IPS-NIHi11 (cell line): ENCODE measurements around the gene MTRFR.
"Not testable (repeated sequence)": the region's sequence is repeated elsewhere in the genome, so short reads cannot be mapped to it uniquely, and the experiment has no call there.

Experiments
- DNase-seq: peaks from one replicate; pipeline ENCODE4 v3.0.0; 2012; ENCODE audit warnings: mixed read lengths, low spot score

MTRFR gene

DNA sequence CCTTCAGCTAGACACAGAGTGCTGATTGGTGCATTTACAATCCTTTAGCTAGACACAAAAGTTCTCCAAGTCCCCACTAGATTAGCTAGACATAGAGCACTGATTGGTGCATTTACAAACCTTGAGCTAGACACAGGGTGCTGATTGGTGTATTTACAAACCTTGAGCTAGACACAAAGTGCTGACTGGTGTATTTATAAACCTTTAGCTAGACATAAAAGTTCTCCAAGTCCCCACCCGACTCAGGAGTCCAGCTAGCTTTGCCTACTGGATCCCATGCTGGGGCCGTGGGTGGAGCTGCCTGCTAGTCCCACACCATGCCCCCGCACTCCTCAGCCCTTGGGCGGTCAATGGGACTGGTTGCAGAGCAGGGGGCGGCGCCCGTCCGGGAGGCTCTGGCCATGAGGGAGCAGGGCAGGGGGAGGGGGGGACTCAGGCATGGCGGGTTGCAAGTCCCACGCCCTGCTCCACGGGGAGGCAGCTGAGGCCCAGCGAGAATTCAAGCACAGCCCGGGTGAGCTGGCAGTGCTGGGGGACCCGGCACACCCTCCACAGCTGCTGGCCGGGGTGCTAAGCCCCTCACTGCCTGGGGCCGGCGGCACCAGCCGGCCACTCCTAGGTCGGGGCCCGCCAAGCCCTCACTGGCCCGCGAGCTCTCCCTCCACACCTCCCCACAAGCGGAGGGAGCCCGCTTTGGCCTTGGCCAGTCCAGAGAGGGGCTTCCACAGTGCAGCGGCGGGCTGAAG, 15.9 kb downstream of the MTRFR start:
- DNase-seq: not testable (repeated sequence)

DNA sequence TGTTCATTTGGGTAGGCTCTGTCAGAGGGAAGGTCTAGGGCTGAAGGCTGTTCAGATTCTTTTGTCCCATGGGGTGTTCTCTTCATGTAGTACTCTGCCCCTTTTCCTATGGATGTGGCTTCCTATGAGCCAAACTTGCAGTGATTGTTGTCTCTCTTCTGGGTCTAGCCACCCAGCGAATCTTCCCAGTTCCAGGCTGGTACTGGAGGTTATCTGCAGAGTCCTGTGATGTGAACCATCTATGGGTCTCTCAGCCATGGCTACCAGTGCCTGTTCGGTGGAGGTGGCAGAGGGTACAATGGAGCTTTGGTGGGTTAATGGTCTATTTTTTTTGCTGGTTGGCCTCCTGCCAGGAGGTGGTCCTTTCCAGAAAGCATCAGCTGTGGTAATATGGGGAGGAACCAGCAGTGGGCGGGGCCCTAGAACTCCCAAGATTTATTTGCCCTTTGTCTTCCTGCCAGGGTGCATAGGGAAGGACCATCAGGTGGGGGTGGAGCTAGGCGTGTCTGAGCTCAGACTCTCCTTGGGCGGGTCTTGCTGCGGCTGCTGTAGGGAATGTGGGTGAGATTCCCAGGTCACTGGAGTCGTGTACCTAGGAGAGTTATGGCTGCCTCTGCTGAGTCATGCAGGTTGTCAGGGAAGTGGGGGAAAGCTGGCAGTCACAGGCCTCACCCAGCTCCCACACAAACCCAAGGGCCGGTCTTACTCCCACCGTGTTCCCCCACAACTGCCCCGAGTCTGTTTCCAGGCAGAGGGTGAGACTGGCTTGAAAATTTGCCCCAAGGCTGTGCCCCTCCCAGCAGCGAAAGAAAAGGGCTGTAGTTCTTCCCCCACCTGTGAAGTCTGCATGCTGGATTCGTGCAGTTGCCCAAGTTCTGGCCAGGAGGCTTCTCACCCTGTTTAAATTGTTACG, 17.5 kb downstream of the MTRFR start:
- peak; percentile 29 for DNase-seq

DNA sequence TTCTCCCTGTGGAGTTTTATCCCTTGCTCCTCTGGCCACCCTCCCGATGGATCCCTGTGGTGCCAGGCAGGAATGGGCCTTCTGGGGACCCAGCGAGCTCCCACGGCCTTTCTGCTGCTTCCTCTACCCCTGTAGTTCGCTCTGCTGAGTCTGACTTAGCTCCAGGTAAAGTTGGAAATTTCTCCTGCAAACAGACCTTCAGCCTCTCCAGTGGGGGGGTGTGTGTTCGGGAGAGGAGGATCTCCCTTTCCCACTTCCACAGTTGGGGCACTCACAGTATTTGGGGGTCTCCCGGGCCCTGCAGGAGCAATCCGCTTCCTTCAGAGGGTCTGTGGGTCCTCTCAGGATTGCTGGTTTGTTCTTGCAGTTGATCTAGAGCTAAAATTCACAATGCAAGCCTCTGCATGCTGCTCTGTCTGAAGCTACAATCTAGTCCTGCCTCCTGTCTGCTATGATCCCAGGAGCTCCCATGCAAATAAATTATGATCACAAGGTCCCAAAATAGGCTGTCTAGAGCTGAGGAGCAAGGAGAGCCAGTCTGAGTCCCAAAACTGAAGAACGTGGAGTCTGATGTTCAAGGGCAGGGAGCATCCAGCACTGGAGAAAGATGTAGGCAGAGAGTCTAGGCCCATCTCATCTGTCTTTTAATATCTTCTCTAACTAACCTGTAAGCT, 18.3 kb downstream of the MTRFR start:
- no peak for DNase-seq

DNA sequence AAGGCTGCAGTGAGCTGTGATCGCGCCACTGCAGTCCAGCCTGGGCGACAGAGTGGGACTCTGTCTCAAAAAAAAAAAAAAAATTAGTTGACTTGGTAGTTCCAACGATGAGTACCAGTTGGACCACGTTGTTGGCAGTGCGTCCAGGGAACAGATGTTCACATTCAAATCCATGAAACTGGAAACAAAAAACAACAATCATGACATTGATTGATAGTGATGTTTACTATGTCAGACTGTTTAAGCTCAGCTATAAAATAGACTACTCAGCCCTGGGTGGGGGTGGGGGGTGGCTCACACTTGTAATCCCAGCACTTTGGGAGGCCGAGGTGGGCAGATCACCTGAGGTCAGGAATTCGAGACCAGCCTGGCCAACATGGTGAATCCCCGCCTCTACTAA, 19.1 kb downstream of the MTRFR start:
- not testable (repeated sequence) for DNase-seq

DNA sequence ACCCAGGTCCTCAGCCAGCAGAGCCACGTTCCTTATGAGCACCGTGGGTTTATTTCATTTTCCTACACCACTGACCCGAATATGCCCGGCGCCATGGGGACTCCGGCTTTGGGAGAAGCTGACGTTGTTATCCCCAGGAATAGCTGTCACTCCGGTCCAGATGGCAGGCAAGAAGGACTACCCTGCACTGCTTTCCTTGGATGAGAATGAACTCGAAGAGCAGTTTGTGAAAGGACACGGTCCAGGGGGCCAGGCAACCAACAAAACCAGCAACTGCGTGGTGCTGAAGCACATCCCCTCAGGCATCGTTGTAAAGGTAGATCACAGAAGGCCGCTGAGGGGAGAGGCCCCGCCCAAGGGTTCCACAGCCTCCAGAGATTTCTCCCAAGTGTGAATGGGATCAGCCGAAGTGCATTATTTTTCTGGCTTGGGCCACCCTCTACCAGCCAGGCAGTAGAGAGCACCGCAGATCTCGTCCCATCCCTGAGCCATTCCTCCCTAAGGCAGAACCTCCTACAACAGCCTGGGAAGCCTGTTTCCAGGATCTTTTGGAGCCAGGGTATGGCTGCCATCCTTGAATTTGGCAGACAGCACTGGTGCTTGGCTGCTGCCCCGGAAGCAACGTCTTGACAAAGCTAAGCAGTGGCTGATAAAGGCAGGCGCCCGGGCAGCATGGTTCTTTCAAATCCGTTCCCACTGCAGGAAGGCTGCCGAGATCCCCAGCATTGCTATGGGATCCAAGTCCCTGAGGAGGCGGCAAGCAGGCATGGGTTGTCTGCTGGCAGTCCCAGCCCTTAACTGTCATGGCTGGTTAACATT, 20.6 kb downstream of the MTRFR start:
- no peak for DNase-seq

DNA sequence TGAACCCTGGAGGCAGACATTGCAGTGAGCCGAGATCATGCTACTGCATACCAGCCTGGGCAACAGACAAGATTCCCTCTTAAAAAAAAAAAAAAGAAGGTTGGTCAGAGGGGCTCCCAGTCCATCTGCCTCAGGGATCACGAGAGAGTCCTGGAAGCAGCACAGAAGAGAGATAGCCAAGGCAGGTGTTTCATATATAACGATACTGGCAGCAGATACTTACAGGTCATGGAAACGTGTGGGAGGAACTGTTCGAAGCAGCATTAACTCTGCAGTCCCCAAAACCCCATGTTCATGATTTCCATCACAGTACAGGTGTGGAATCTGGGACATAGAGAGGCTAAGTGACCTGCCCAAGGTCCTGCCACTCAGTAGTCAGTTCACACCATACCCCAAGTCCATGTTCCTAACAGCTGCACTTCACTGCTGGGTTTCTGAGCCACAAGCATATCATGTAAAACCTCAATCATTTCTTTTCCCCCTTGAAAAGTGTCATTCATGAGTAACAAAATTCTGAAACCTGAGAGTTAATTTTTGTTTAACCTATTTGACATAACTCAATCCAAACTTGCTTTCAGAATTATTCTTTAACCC, 21.7 kb downstream of the MTRFR start:
- no peak for DNase-seq

DNA sequence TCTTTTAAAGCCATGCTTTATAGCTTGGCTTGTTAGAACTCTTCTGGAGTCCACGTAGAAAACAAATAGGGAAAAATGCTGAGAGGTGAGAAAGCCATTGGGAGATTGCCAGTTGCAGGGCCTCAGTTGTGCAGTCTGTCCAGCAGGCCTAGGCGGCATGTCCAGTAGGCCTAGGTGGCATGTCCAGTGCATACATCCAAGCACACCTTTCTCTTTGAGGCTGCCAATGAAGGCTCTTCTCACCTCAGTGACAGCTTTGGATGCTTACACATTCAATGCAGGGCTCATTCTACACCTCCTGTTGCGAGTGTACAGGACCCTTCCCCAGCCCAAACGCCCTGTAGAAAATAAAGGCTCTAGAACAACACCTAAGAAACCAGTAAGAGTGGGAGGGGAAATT, 25.4 kb downstream of the MTRFR start:
- DNase-seq: no peak

DNA sequence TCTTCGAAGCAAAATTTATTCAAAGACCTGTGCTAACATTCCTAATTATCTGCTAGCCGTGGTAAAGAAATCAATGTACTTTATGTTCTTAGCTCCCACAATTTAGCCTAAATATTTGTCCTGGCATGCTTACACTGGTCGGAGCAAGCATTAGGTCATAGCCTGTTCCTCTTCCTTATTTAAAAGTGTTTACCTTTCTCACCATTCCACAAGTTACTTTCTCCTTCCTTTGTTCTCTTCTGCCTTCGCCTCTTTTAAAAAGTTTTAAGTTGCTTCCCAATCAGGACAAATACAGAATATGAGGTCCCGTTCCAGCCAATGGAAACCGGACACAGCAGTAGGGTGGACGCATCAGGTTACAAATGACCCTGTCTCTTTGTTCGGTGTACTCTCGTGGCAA, 26.8 kb downstream of the MTRFR start:
- DNase-seq: no peak

DNA sequence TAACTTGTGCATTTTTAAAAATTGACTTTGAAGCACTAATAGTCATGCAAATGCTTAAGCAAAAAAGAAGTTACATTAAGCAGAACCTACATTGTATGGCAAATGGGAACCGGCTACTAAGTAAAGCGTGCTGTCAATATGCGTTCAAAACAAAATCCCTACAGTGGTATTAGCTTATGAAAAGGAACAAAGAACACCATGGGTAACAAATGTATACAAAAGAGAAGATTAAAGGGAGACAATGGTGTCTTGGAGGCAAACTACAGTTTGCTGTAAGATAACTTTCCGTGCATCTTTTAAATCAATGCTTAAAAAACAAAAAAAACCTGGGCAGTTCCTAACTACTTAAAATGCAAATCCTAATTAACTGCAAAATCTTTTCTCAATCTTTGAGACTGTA, 28.0 kb downstream of the MTRFR start:
- no peak for DNase-seq

DNA sequence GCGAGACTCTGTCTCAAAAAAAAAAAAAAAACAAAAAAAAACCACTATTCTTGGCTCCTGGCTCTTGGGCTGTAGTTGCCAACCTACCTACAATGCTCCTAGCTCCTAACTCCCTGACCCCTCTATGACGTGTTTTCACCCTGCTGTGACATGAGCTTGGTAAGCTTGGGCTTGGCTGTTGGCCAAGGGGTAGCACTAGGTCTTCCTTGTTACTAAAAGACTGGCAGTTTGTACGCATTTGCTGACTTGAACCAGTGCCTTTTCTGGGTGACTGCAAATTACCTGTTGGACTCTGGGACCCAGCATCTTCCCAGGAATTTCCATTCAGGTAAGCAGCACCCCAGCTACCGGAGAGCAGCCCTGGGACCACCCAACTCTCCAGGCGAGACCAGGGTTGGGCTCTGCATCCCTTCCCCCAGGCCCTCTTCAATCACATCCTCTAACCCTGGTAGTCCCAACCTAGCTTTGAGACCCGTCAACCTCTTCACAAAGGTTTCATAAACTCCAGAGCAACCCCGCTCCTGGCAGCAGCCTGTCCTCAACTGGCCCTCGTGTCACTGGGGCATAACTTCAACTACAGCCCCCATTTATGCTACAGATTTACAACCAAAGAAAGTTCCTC, 30.1 kb downstream of the MTRFR start:
- no peak for DNase-seq

DNA sequence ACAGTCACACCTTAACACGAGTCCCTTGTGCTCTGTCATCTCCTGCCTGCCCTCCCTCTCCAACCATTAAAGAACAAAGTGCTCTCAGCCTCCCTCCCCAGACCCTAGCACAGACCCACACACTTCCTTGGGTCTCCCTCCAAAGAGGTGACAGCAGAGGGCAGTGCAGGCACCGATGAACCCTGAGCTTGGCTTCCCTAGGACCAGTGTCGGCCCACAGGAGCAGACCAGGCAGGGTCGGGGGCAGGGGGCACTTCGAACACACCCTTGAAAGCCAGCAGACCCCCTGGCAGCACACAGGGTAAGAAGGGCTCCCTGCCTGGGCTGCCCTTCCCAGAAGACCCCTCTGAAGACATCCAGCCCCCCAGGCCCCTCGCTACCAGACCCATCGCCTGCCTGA, 31.4 kb downstream of the MTRFR start:
- DNase-seq: peak; percentile 74

DNA sequence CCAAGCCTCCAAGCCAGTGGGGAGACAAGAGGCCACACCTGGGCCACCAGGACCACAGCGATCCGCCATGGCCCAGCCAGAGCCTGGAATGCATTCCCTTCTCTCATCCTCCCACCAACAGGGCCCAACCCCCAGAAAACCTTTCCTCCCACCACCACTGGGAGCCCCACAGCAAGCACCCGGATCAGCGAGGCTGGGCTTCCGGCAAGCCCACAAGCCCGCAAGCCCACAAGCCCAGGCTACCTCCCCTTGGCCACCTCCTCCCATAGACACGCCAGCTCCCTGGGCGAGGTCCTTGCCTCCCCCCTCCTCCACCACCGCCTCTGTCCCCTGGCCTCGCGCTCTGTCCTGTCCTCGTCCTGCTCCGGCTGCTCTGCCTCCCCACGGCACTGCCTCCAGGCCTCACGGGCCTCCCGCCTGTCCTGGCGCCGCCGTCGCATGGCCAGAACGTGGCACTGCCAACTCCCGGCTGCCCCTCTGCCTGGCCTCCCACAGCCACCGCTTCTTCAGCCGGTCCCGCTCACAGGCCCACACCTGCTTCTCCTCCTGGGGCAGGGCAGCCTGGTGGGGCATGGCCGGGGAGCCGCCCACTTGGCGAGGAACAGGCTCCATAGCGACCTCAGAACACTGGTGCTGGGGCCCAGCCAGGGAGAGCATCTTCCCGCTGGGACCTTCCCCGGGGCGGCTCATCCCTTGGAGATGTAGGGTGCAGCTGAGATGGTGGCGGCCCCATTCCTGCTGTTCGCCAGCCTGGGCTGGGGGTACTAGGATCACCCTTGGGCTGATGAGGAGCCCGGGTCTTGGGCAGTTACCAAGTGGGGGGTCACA, 32.8 kb downstream of the MTRFR start:
- no peak for DNase-seq

DNA sequence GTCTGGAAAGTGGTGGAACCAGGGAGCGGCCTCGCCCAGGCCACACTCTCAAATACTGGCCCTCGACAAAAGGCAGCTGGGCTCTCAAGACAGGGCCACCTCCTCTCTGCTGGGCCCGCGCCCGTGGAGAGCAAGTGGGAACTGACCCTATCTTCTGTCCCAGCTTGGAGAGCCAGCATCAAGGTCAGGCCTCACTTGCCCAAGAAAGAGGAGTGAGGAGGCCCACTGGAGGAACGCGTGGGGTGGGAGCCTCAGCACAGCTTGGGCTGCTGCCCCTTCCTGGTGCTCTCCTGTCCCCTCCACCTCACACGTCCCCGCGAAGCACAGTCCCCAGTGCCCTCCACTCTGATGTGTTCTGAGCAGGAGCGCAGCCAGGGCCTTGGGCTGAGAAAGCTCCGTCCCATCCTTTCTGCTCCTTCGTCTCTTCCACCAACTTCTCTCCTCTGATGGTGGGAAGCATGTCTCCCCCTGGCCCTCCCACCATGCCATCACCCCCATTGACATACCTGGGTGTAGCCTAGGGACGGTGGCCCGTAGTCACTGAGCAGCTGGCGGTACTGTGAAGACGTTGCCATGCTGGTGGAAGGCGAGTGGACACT, 33.5 kb downstream of the MTRFR start:
- no peak for DNase-seq

DNA sequence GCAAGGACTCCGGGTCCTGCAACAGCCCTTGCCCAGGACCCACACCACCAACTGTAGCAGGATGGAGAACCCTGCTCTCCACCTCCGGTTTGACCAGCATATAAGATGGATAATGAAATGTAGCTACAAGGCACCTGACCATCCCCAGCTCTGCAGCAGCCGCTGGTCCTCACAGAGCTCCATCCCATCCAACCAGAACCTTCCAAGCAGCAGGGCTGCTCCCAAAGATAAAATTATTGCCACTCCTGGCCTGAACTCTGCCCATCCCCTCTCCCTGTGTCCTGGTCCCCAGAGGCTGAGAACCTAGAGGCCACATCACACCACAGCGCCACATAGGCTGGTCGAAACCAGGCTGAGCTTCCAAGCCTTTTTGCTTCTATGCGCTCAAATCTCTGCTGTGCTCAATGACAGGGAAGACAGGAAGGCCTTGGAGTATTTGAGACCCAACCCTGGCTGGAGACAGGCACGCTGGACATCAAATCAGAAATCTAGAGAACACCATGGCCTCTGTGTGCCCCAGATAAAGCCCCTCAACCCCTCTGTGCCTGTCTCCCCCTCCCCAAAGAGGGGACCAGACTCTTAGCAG, 34.2 kb downstream of the MTRFR start:
- DNase-seq: no peak

DNA sequence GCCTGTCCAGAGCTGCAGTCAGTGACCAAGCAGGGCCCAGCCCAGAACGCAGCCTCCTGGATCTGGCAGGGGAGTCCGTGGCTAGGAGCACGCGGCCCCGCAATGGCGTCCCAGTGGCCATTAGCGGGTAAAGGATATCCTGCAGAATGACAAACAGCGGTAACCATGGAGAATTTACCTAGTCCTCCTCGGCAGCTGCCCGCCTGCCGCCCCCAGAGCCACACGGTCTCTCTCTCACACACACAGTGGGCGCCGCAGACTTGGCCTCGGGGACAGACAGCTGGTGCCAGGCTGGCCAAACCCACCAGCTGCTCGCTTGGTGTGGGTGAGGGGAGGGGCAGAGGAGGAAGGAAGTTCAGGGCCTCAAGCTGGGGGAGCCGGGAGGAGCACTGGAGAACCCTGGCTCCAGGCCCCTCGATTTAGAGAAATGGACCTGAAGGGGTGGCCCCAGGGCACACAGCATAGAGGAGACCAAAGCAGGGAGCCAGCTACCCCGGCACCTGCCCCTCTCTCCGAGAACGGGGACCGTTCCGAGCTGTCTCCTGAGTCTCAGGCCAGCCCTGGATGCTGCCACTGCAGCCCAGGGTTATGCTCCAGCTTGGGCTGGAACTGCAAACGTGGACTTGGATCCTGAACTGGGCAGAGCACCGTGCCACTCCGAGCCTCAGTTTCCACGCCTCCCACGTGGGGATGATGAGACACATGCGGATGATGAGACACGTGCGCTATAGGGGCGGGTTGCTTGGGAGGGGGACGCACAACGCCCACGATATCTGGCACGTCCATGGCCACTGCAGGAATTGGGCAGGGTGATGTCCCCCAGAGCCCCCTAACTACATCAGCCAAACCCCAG, 35.0 kb downstream of the MTRFR start:
- no peak for DNase-seq

DNA sequence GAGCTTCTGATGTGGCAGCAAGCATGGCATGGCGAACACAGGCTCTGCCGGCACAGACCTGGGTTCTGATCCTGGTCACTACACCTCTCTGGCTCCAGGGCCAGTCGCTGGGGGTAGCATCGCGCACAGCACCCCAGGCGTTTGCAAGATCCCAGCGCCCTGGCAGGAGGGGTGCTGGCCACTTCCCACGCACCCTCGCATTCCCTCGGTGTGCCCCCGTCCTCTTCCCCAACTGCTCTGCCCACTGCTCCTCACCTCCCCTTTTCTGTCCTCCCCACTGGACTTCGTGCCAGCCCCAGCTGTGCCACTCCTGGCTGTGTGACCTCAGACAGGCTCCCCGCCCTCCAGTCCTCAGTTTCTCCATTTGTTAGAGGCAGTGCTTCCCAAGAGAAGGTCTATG, 35.6 kb downstream of the MTRFR start:
- DNase-seq: no peak

DNA sequence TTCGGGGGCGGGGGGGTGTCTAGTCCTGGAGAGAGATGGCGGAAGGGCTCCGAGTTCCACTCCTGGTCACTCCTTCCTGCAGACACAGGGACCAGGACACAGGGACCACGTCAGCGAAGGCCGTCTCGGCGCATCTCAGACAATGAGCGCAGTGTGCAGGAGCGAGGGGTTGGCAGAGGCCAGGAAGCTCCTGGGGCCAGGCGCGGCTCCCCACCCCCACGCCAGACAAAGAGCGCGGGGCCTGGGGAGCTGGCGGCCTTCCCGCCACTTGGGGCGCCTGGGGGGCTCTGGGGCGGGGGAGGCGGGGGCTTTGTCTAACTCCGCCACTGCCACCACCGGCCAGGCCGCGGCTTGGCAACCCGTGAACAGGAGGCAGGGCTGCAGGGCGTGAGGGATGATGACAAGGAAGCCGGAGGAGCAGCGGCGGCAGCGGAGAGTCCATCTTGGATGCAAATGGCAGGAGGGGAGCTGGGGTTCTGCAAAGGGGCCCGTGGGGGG, 36.2 kb downstream of the MTRFR start:
- DNase-seq: peak; percentile 80

DNA sequence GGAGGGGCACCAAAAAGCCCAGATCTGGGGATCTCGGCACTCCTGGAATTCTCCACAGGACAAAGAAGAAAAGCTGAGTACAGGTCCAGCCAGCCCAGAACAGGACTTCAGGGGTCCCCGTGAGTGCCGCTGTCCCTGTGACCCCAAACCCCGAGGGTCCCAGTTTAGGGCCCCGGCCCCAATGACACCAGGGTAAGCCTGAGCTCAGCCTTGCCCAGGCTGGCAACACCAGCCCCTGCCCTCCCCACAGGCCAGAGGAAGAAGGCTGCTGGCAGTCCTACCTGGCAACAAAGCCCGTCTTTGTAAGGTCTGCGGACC, 36.6 kb downstream of the MTRFR start:
- no peak for DNase-seq
